ENCODE data around the gene SPATA1. TPM values are rescaled to one million over a fixed set of nuclear protein-coding genes. Genes with fewer than 3 reads are reported as not detected.

The SPATA1 gene
- total and polyA plus RNA-seq, 2 of the 13 experiments (the other 11 are each of a cell fraction or from before 2014, with no cell fraction given), result 0.70 to 1.4 TPM

- TF ChIP-seq ZNF362 (CRISPR knock-in tag; IDR thresholded peaks at IDR 0.05; ENCODE audit: borderline replicate concordance), result peak; percentile 29; the same call in 1 of the 2 replicates
- TF ChIP-seq, protein P1, sequence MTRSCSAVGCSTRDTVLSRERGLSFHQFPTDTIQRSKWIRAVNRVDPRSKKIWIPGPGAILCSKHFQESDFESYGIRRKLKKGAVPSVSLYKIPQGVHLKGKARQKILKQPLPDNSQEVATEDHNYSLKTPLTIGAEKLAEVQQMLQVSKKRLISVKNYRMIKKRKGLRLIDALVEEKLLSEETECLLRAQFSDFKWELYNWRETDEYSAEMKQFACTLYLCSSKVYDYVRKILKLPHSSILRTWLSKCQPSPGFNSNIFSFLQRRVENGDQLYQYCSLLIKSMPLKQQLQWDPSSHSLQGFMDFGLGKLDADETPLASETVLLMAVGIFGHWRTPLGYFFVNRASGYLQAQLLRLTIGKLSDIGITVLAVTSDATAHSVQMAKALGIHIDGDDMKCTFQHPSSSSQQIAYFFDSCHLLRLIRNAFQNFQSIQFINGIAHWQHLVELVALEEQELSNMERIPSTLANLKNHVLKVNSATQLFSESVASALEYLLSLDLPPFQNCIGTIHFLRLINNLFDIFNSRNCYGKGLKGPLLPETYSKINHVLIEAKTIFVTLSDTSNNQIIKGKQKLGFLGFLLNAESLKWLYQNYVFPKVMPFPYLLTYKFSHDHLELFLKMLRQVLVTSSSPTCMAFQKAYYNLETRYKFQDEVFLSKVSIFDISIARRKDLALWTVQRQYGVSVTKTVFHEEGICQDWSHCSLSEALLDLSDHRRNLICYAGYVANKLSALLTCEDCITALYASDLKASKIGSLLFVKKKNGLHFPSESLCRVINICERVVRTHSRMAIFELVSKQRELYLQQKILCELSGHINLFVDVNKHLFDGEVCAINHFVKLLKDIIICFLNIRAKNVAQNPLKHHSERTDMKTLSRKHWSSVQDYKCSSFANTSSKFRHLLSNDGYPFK (CRISPR knock-in tag; IDR thresholded peaks at IDR 0.05; ENCODE audit: borderline replicate concordance), result peak; percentile 63; the same call in 1 of the 2 replicates
- TF ChIP-seq ZBTB7B (CRISPR knock-in tag; IDR thresholded peaks at IDR 0.05), result peak; percentile 52
- TF ChIP-seq RFX5 (IDR thresholded peaks at IDR 0.05; ENCODE audit: low read depth, low read length), result no peak
- TF ChIP-seq SCMH1 (CRISPR knock-in tag; IDR thresholded peaks at IDR 0.05; ENCODE audit: borderline replicate concordance), result no peak
- TF ChIP-seq, protein P2, sequence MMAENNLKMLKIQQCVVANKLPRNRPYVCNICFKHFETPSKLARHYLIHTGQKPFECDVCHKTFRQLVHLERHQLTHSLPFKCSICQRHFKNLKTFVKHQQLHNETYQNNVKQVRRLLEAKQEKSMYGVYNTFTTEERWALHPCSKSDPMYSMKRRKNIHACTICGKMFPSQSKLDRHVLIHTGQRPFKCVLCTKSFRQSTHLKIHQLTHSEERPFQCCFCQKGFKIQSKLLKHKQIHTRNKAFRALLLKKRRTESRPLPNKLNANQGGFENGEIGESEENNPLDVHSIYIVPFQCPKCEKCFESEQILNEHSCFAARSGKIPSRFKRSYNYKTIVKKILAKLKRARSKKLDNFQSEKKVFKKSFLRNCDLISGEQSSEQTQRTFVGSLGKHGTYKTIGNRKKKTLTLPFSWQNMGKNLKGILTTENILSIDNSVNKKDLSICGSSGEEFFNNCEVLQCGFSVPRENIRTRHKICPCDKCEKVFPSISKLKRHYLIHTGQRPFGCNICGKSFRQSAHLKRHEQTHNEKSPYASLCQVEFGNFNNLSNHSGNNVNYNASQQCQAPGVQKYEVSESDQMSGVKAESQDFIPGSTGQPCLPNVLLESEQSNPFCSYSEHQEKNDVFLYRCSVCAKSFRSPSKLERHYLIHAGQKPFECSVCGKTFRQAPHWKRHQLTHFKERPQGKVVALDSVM (CRISPR knock-in tag; IDR thresholded peaks at IDR 0.05), result no peak
- TF ChIP-seq CREBL2 (CRISPR knock-in tag; IDR thresholded peaks at IDR 0.05; ENCODE audit: borderline replicate concordance), result peak; percentile 24; the same call in 1 of the 2 replicates
- TF ChIP-seq ZNF788 (CRISPR knock-in tag; IDR thresholded peaks at IDR 0.05; ENCODE audit: borderline replicate concordance), result peak; percentile 88; the same call in 1 of the 2 replicates
- TF ChIP-seq ZNF441 (CRISPR knock-in tag; IDR thresholded peaks at IDR 0.05; ENCODE audit: borderline replicate concordance), result peak; percentile 97
- TF ChIP-seq PHF21A (CRISPR knock-in tag; IDR thresholded peaks at IDR 0.05), result peak; percentile 57
- peak; percentile 95 for TF ChIP-seq SRSF1 (optimal IDR thresholded peaks at IDR 0.05; ENCODE audit: low read depth, low read length)
- TF ChIP-seq RARG (CRISPR knock-in tag; IDR thresholded peaks at IDR 0.05; ENCODE audit: low read depth), result no peak
- TF ChIP-seq ATF5 (CRISPR knock-in tag; IDR thresholded peaks at IDR 0.05; ENCODE audit: low read depth), result peak; percentile 91; the same call in 1 of the 2 replicates
- peak; percentile 82 for TF ChIP-seq MAX (IDR thresholded peaks at IDR 0.05)
- TF ChIP-seq ZNF772 (CRISPR knock-in tag; IDR thresholded peaks at IDR 0.05), result peak; percentile 80
- TF ChIP-seq ZNF749 (CRISPR knock-in tag; IDR thresholded peaks at IDR 0.05; ENCODE audit: borderline replicate concordance), result 0 out of 2 replicates have a peak, but pooled peaks have one; percentile 67
- peak; percentile 49; the same call in 1 of the 2 replicates for TF ChIP-seq ZNF30 (CRISPR knock-in tag; IDR thresholded peaks at IDR 0.05)
- TF ChIP-seq, protein P3, sequence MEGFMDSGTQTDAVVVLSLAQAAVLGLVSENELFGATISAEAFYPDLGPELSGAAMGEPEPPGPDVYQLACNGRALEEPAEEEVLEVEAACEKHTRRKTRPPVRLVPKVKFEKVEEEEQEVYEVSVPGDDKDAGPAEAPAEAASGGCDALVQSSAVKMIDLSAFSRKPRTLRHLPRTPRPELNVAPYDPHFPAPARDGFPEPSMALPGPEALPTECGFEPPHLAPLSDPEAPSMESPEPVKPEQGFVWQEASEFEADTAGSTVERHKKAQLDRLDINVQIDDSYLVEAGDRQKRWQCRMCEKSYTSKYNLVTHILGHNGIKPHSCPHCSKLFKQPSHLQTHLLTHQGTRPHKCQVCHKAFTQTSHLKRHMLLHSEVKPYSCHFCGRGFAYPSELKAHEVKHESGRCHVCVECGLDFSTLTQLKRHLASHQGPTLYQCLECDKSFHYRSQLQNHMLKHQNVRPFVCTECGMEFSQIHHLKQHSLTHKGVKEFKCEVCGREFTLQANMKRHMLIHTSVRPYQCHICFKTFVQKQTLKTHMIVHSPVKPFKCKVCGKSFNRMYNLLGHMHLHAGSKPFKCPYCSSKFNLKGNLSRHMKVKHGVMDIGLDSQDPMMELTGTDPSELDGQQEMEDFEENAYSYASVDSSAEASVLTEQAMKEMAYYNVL (CRISPR knock-in tag; IDR thresholded peaks at IDR 0.05; ENCODE audit: borderline replicate concordance), result peak; percentile 28; the same call in 1 of the 2 replicates
Measured at GRCh38 chr1:84573967-84574842, 68.0 kb downstream of the SPATA1 start, which contains the start of gene CTBS (continued).
